Ishikawa (cell line): ENCODE results near the gene DNASE1L3.

Source experiments
- CEBPB ChIP-seq: IDR thresholded peaks from 2 replicates; pipeline ENCODE4 v1.6.1; 2012
- EP300 ChIP-seq: IDR thresholded peaks from 2 replicates; pipeline ENCODE4 v1.6.1; 2012; ENCODE audit warnings: borderline replicate concordance
- FOXM1 ChIP-seq: IDR thresholded peaks from 2 replicates; pipeline ENCODE4 v1.6.1; 2012; ENCODE audit warnings: low read depth, borderline replicate concordance
- MAX ChIP-seq: IDR thresholded peaks from 2 replicates; pipeline ENCODE4 v1.6.1; 2012
- REST ChIP-seq: IDR thresholded peaks from 2 replicates; pipeline ENCODE4 v1.6.1; 2012; ENCODE audit warnings: low read depth, mild to moderate bottlenecking
- TAF1 ChIP-seq: IDR thresholded peaks from 2 replicates; pipeline ENCODE4 v1.6.1; 2012; ENCODE audit warnings: low read depth, mild to moderate bottlenecking
- TCF12 ChIP-seq: IDR thresholded peaks from 2 replicates; pipeline ENCODE4 v1.6.1; 2012; ENCODE audit warnings: low read depth
- TEAD4 ChIP-seq: IDR thresholded peaks from 2 replicates; pipeline ENCODE4 v1.6.1; 2012
- YY1 ChIP-seq: IDR thresholded peaks from 2 replicates; pipeline ENCODE4 v1.6.1; 2012; ENCODE audit warnings: low read depth
- ZBTB7A ChIP-seq: IDR thresholded peaks from 2 replicates; pipeline ENCODE4 v1.6.1; 2012; ENCODE audit warnings: low read depth

- no peak for TF ChIP-seq REST
- TF ChIP-seq FOXM1, result no peak
- TF ChIP-seq TEAD4, result no peak
- no peak for TF ChIP-seq MAX
- no peak for TF ChIP-seq ZBTB7A
- TF ChIP-seq YY1, result no peak
- no peak for TF ChIP-seq TCF12
- no peak for TF ChIP-seq TAF1
- no peak for TF ChIP-seq EP300
- TF ChIP-seq CEBPB, result no peak
Observed at GRCh38 chr3:58160399-58160798, 50.4 kb downstream of the DNASE1L3 start.
